ENCODE results near the gene DNAJC5G. TPM values are rescaled to one million over a fixed set of nuclear protein-coding genes. Genes with fewer than 3 reads are reported as not detected.
"Not testable (repeated sequence)": the region's sequence is repeated elsewhere in the genome, so short reads cannot be mapped to it uniquely, and the experiment has no call there.

The DNAJC5G gene
- total and polyA plus RNA-seq, 4 donors: 0.22 to 1.7 (median 0.49) TPM

DNA sequence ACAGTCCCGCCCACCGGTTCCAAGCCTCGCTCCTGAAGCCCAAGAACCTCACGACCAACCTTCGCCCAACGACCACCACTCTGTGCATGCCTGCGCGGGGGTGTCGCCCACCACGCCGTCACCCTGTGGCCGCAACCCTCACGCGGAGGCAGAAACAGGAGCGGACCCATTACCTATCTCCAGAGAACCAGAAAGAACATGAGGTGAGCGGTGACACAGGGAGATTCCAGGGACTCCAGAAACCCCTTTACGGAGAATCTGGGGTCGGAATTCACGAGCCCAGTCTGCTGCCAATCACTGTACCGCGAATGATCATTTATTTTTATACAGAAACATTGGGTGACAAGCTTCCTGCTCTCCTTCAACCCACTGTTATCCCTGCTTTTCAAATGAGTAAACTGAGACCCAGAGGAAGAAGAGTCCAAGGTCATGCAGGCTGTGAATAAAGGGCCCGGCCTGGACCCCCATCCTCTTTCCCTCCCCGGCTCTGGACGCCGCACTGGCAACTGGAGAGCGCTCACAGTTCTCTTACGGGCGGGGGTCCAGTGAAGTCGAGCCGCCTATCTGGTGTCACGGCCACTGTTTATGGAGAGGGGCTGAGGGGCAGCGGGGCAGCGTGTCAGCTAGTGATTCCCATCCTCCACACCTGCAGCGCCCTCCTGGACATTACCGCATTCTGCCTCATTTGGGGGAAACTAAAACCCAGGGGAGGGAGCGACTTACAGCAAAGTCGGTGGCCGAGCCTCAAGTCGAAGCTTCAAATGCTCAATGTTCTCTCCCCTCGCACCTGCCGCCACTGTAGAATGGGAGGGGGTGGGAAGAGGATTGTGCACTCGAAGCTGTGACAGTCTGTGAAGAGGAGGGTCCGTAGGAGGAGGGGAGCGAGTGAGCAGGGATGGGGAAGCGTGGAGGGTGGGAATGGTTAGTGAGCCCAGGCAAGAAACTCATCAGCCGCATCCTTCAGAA is 11.7 kb upstream of the DNAJC5G start:
- DNase-seq (ENCODE audit: low read depth in 4 of 6, low spot score in 6 of 6): peak in 2 of 6 donors; percentile 27 to 45
- peaks cover 34% of the 10 kb centered on the region for H3K4me1 ChIP-seq (ENCODE audit: control insufficient read depth, insufficient read depth, low read length)
- peaks cover 64% of the 10 kb centered on the region for H3K27me3 ChIP-seq (ENCODE audit: control insufficient read depth, insufficient read depth, low read length)
- peaks cover 3% of the 10 kb centered on the region for H3K36me3 ChIP-seq (ENCODE audit: control insufficient read depth, insufficient read depth, low read length)
- no peaks in the 10 kb centered on the region for H3K9me3 ChIP-seq (ENCODE audit: control insufficient read depth, insufficient read depth, low read length)
- under 1% methylated on average over 42 of the region's 46 CpGs for whole genome bisulfite sequencing (ENCODE audit: insufficient coverage)
- peak overlapping the region; percentile 36 for H3K4me3 ChIP-seq (ENCODE audit: low read depth, low read length)
- no peak overlapping the region for H3K27ac ChIP-seq (ENCODE audit: low read depth, low read length)

DNA sequence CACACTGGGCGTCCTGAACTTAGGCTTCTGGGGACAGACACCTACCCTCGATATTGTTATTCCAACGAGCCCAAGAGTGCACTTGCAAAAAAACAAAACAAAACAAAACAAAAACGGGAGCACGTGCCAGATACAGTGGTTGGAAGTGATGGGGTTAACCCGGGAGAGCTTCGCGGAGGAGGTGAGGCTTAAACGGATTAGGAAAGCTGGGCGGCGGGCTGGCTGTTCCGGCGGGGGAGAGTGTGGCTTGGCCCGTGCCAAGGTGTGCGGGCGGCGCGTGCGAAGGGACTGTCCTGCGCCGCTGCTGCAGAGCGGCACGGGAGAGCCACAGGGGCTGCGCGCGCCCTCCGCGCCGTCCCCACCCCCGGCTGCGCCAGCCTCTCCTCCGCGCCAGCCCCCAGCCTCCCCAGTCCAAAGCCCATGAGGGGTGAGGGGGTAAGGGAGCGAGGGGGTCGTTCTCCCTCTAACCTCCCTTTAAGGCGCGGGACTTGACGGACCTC is 10.9 kb upstream of the DNAJC5G start:
- peaks cover 64% of the 10 kb centered on the region for H3K27me3 ChIP-seq (ENCODE audit: control insufficient read depth, insufficient read depth, low read length)
- peaks cover 34% of the 10 kb centered on the region for H3K4me1 ChIP-seq (ENCODE audit: control insufficient read depth, insufficient read depth, low read length)
- under 1% methylated on average over 27 of the region's 38 CpGs for WGBS (ENCODE audit: insufficient coverage)
- no peak overlapping the region for H3K27ac ChIP-seq (ENCODE audit: low read depth, low read length)
- H3K36me3 ChIP-seq (ENCODE audit: control insufficient read depth, insufficient read depth, low read length): no peaks in the 10 kb centered on the region
- no peak for DNase-seq (ENCODE audit: low read depth in 4 of 6, low spot score in 6 of 6)
- H3K4me3 ChIP-seq (ENCODE audit: low read depth, low read length): no peak overlapping the region
- H3K9me3 ChIP-seq (ENCODE audit: control insufficient read depth, insufficient read depth, low read length): no peaks in the 10 kb centered on the region

DNA sequence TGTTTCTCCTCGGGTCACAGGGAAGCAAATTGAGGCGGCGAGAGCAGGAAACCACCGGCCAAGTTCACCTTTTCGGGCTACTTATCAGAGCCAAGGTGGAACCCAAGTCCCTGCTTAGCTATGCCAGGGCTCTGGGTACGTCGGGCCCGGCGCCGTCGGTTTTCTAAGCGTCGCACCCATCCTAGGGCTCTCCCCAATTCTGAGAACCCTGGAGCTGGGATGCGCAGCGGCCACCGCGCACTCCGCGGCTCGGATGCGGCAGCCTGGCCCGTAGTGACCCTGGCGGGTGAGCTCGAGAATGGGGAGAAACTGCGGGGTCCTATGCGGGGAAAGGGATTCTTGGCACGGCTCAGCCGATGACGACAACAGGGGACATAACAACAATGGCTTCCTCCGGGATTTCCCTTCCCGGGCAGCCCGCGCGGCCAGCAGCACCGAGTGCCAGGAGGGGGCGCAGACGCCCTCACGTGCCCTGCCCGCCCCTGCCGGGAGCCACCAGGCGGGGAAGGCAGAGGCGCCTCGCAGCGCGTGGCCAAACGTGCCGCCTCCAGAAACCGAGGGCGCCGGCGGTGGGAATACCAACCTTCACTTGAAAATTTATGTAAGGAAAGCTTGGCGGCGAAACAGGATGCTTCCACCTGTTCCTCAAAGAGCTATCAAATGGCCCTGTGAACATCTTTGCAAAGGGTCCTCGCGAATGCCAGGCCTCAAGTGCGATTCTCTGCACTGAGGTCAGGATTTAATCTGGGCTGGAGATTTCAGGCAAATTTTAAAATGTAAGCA is 10.3 kb upstream of the DNAJC5G start:
- H3K4me1 ChIP-seq (ENCODE audit: control insufficient read depth, insufficient read depth, low read length): peaks cover 33% of the 10 kb centered on the region
- H3K9me3 ChIP-seq (ENCODE audit: control insufficient read depth, insufficient read depth, low read length): no peaks in the 10 kb centered on the region
- H3K36me3 ChIP-seq (ENCODE audit: control insufficient read depth, insufficient read depth, low read length): no peaks in the 10 kb centered on the region
- no peak overlapping the region for H3K27ac ChIP-seq (ENCODE audit: low read depth, low read length)
- peak in 4 of 6 donors; percentile 29 to 88 (median 62) for DNase-seq (ENCODE audit: low read depth in 4 of 6, low spot score in 6 of 6)
- H3K4me3 ChIP-seq (ENCODE audit: low read depth, low read length): peak overlapping the region; percentile 29
- WGBS (ENCODE audit: insufficient coverage): 2% methylated on average over 55 of the region's 56 CpGs
- peaks cover 61% of the 10 kb centered on the region for H3K27me3 ChIP-seq (ENCODE audit: control insufficient read depth, insufficient read depth, low read length)

DNA sequence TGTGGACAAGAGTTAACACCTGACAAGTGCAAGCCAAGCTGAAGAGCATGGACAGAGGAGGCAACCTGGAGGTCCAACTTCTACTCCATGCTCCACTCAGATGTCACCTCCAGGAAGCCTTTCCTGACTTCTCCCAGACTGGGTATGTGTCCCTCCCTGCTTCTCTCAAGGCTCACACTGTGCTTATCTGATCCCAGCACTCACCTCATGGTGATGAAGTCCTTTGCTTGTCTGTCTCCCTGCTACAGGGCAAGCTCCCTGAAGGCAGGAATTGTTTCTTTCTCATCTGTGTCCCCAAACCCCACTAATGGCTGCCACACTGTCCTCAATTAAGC is 9.7 kb upstream of the DNAJC5G start:
- no peaks in the 10 kb centered on the region for H3K9me3 ChIP-seq (ENCODE audit: control insufficient read depth, insufficient read depth, low read length)
- peaks cover 29% of the 10 kb centered on the region for H3K4me1 ChIP-seq (ENCODE audit: control insufficient read depth, insufficient read depth, low read length)
- H3K27me3 ChIP-seq (ENCODE audit: control insufficient read depth, insufficient read depth, low read length): peaks cover 56% of the 10 kb centered on the region
- no peak overlapping the region for H3K27ac ChIP-seq (ENCODE audit: low read depth, low read length)
- no peak overlapping the region for H3K4me3 ChIP-seq (ENCODE audit: low read depth, low read length)
- no peak for DNase-seq (ENCODE audit: low read depth in 4 of 6, low spot score in 6 of 6)
- H3K36me3 ChIP-seq (ENCODE audit: control insufficient read depth, insufficient read depth, low read length): no peaks in the 10 kb centered on the region

DNA sequence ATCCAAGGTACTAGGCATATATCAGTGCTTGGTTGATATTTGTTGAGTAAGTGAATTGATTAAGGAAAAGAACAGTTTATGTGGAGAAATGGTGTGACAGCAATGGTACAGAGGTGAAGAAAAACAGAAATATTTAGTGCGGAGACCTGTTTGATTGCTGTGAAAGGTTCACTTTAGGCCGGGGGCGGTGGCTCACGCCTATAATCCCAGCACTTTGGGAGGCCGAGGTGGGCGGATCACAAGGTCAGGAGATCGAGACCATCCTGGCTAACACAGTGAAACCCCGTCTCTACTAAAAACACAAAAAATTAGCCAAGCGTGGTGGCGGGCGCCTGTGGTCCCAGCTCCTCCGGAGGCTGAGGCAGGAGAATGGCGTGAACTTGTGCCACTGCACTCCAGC is 6.9 kb upstream of the DNAJC5G start:
- H3K36me3 ChIP-seq (ENCODE audit: control insufficient read depth, insufficient read depth, low read length); H3K9me3 ChIP-seq (ENCODE audit: control insufficient read depth, insufficient read depth, low read length); DNase-seq (ENCODE audit: low read depth in 4 of 6, low spot score in 6 of 6); H3K4me3 ChIP-seq (ENCODE audit: low read depth, low read length); H3K27ac ChIP-seq (ENCODE audit: low read depth, low read length): not testable (repeated sequence)
- Histone ChIP-seq H3K4me1 (ENCODE audit: control insufficient read depth, insufficient read depth, low read length) (peaks cover 20% of the 10 kb centered on the region), H3K27me3 (ENCODE audit: control insufficient read depth, insufficient read depth, low read length) (peaks cover 33% of the 10 kb centered on the region)
- WGBS (ENCODE audit: insufficient coverage): 93% methylated on average over 5 of the region's 13 CpGs

DNA sequence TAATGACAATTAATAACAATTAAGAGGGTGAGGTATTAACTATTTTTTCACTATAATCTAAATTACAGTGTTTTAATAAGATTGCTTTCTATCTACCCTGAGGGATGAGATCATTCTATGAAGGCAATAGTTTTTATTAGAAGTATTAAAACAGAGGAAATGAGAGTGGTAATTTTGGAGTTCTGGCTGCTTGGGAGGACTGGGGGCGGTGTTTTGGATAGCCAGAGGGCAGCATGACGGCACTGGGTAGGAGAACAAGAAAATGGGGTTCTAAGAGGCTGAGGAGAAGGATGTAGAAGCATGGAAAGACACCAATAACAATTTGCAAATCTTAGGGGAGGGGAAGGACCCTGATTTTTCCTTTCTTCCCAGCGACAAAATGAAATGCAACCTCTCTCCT is 5.1 kb upstream of the DNAJC5G start:
- DNase-seq (ENCODE audit: low read depth in 4 of 6, low spot score in 6 of 6): no peak
- Histone ChIP-seq H3K27me3 (ENCODE audit: control insufficient read depth, insufficient read depth, low read length) (peaks cover 15% of the 10 kb centered on the region), H3K4me1 (ENCODE audit: control insufficient read depth, insufficient read depth, low read length) (peaks cover 1% of the 10 kb centered on the region), H3K4me3 (ENCODE audit: low read depth, low read length) (no peak overlapping the region), H3K9me3 (ENCODE audit: control insufficient read depth, insufficient read depth, low read length) (no peaks in the 10 kb centered on the region), H3K36me3 (ENCODE audit: control insufficient read depth, insufficient read depth, low read length) (no peaks in the 10 kb centered on the region), H3K27ac (ENCODE audit: low read depth, low read length) (no peak overlapping the region)
- 100% methylated on average over 1 of the region's 3 CpGs for WGBS (ENCODE audit: insufficient coverage)

DNA sequence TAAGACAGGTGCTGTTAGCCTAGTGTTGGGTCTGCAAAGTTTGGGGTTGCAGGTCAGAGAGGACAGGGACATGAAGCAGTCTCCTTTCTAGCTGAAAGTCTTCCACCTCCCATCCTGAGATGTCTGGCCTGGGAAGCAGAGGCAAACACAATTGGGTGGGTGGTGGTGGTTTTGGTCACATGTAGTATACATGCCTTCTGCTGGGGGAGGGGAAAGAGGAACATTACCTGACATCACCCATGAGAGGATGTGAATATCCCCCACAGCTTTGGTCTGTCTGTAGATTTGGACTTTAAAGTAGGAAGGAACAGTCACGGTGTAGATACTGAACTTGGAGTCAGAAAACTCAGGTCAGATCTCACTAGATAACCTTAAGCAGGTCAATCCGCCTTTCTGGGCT is 4.6 kb upstream of the DNAJC5G start:
- Histone ChIP-seq H3K27me3 (ENCODE audit: control insufficient read depth, insufficient read depth, low read length) (peaks cover 10% of the 10 kb centered on the region), H3K36me3 (ENCODE audit: control insufficient read depth, insufficient read depth, low read length) (no peaks in the 10 kb centered on the region)
- no peak for DNase-seq (ENCODE audit: low read depth in 4 of 6, low spot score in 6 of 6)

DNA sequence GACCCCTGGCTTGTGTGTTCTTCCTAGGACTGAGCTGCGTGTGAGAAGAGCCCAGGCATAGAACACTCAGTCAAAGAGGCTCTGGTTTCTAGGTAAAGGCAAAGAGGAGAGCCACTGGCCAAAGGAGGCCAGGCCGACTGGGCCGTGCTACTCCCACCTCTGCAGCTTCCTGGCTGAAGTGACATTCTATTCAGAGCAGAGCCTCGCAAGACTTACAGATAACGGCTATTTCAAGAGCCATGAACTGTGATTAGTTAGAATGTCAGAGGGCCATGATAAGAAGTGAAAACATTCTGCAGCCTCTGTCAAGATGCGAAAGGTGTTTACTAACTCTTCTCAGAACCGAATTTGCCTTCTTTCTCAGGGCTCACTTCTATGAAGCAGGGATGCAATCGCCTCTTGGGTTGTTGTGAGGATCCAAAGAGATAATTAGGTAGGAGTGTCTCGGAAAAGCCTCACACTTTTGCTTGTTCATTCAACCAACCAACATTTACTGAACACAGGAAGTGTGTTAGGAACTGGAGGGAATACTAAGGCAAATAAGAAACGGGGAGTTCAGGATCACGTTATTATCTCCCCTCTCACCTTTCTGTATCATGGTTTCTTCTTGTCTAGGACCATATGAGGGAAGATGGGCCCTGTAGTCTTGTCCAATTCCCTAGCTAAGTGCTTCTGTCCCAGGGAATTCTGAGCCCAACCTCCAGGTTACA is 3.4 kb upstream of the DNAJC5G start:
- 52% methylated on average over 4 of the region's 11 CpGs for WGBS (ENCODE audit: insufficient coverage)
- Histone ChIP-seq H3K27ac (ENCODE audit: low read depth, low read length) (no peak overlapping the region), H3K36me3 (ENCODE audit: control insufficient read depth, insufficient read depth, low read length) (no peaks in the 10 kb centered on the region)

More for the DNA sequence above, 4.6 kb upstream of the DNAJC5G start:
- Histone ChIP-seq H3K27ac (ENCODE audit: low read depth, low read length) (no peak overlapping the region), H3K4me3 (ENCODE audit: low read depth, low read length) (no peak overlapping the region), H3K4me1 (ENCODE audit: control insufficient read depth, insufficient read depth, low read length) (no peaks in the 10 kb centered on the region), H3K9me3 (ENCODE audit: control insufficient read depth, insufficient read depth, low read length) (no peaks in the 10 kb centered on the region)
- WGBS (ENCODE audit: insufficient coverage): no CpG with 5 or more reads among the region's 2 CpGs

More for the DNA sequence above, 3.4 kb upstream of the DNAJC5G start:
- no peak for DNase-seq (ENCODE audit: low read depth in 4 of 6, low spot score in 6 of 6)
- no peaks in the 10 kb centered on the region for H3K4me1 ChIP-seq (ENCODE audit: control insufficient read depth, insufficient read depth, low read length)
- H3K9me3 ChIP-seq (ENCODE audit: control insufficient read depth, insufficient read depth, low read length): no peaks in the 10 kb centered on the region
- no peak overlapping the region for H3K4me3 ChIP-seq (ENCODE audit: low read depth, low read length)
- H3K27me3 ChIP-seq (ENCODE audit: control insufficient read depth, insufficient read depth, low read length): peaks cover 7% of the 10 kb centered on the region

Data from spinal cord (tissue), 10 donors.